ENCODE results near the gene CNIH2.

DNA sequence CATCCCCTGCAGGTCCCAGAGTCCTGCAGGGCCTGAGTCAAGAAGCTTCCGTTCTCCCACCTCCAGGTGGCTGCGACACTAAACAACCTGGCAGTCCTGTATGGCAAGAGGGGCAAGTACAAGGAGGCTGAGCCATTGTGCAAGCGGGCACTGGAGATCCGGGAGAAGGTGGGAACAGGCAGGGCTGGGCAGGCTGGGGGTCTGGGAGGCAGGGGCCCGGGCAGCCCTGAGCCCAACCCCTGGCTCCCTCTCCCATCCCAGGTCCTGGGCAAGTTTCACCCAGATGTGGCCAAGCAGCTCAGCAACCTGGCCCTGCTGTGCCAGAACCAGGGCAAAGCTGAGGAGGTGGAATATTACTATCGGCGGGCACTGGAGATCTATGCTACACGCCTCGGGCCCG is 14.2 kb upstream of the CNIH2 start:
- TF ChIP-seq CTCF (IDR thresholded peaks at IDR 0.05) (no peak), POLR2A (IDR thresholded peaks at IDR 0.05) (no peak)
